ENCODE results near the gene PRKRIP1. TPM values are rescaled to one million over a fixed set of nuclear protein-coding genes. Genes with fewer than 3 reads are reported as not detected.
A peak's percentile ranks its signal among the peaks of the same experiment; 100 is the strongest.

PRKRIP1 gene
- total RNA-seq, 1 experiment from 2014 or later = 24.9 TPM

GRCh38 chr7:102396710-102397019 lies 502 bp downstream of the PRKRIP1 start:
- H3K36me3 ChIP-seq (ENCODE audit: control insufficient read depth, insufficient read depth, low read length) = peaks cover 7% of the 10 kb centered on the region
- TF ChIP-seq, protein P1, sequence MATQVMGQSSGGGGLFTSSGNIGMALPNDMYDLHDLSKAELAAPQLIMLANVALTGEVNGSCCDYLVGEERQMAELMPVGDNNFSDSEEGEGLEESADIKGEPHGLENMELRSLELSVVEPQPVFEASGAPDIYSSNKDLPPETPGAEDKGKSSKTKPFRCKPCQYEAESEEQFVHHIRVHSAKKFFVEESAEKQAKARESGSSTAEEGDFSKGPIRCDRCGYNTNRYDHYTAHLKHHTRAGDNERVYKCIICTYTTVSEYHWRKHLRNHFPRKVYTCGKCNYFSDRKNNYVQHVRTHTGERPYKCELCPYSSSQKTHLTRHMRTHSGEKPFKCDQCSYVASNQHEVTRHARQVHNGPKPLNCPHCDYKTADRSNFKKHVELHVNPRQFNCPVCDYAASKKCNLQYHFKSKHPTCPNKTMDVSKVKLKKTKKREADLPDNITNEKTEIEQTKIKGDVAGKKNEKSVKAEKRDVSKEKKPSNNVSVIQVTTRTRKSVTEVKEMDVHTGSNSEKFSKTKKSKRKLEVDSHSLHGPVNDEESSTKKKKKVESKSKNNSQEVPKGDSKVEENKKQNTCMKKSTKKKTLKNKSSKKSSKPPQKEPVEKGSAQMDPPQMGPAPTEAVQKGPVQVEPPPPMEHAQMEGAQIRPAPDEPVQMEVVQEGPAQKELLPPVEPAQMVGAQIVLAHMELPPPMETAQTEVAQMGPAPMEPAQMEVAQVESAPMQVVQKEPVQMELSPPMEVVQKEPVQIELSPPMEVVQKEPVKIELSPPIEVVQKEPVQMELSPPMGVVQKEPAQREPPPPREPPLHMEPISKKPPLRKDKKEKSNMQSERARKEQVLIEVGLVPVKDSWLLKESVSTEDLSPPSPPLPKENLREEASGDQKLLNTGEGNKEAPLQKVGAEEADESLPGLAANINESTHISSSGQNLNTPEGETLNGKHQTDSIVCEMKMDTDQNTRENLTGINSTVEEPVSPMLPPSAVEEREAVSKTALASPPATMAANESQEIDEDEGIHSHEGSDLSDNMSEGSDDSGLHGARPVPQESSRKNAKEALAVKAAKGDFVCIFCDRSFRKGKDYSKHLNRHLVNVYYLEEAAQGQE (IDR thresholded peaks at IDR 0.05; ENCODE audit: insufficient read depth in 1 of 2, low read depth in 2 of 2, low read length in 1 of 2) = no peak
- TF ChIP-seq TCF7L2 (IDR thresholded peaks at IDR 0.05; ENCODE audit: low read depth, low read length) (no peak), SIN3A (IDR thresholded peaks at IDR 0.05; ENCODE audit: borderline replicate concordance, insufficient read depth, low read depth, low read length) (no peak), POLR2AphosphoS5 (IDR thresholded peaks at IDR 0.05; ENCODE audit: low read depth, low read length) (no peak)
- TF ChIP-seq, protein P2, sequence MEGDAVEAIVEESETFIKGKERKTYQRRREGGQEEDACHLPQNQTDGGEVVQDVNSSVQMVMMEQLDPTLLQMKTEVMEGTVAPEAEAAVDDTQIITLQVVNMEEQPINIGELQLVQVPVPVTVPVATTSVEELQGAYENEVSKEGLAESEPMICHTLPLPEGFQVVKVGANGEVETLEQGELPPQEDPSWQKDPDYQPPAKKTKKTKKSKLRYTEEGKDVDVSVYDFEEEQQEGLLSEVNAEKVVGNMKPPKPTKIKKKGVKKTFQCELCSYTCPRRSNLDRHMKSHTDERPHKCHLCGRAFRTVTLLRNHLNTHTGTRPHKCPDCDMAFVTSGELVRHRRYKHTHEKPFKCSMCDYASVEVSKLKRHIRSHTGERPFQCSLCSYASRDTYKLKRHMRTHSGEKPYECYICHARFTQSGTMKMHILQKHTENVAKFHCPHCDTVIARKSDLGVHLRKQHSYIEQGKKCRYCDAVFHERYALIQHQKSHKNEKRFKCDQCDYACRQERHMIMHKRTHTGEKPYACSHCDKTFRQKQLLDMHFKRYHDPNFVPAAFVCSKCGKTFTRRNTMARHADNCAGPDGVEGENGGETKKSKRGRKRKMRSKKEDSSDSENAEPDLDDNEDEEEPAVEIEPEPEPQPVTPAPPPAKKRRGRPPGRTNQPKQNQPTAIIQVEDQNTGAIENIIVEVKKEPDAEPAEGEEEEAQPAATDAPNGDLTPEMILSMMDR (IDR thresholded peaks at IDR 0.05) = no peak
- in situ Hi-C loops (cut with HindIII; ENCODE audit: low pct_unique_long_range_greater_than_20kb, low sequenced_read_pairs) = no loop called here
- BruUV-seq (replicated peaks) = no TSS peak
- peak overlapping the region; percentile 90 to 100 for H3K4me3 ChIP-seq (ENCODE audit: low read depth in 2 of 2, low read length in 2 of 2)
- H3K9me3 ChIP-seq (ENCODE audit: control insufficient read depth, insufficient read depth, low read depth, low read length) = no peaks in the 10 kb centered on the region
- intact Hi-C loops (cut with micrococcal nuclease; ENCODE audit: unreplicated experiment) = no loop called here
- no peaks in the 10 kb centered on the region for H3K27me3 ChIP-seq (ENCODE audit: control insufficient read depth, insufficient read depth, low read length)
- DNase-seq (ENCODE audit: low read depth, low spot score) (no peak), ATAC-seq (peak; percentile 1; the same call in 1 of the 2 replicates)
- CTCF ChIA-PET = interaction anchor here (1.0 kb wide), 1 partner anchor 8 kb away, joined by 7 read pairs; no protein-coding TSS in a partner anchor
- POLR2A ChIA-PET = no interaction called here
- peak overlapping the region; percentile 93 for H3K27ac ChIP-seq (ENCODE audit: low read length)
- peaks cover 6% of the 10 kb centered on the region; the same call in 1 of the 2 replicates for H3K4me1 ChIP-seq (ENCODE audit: control insufficient read depth, insufficient read depth, low read length)

DNA sequence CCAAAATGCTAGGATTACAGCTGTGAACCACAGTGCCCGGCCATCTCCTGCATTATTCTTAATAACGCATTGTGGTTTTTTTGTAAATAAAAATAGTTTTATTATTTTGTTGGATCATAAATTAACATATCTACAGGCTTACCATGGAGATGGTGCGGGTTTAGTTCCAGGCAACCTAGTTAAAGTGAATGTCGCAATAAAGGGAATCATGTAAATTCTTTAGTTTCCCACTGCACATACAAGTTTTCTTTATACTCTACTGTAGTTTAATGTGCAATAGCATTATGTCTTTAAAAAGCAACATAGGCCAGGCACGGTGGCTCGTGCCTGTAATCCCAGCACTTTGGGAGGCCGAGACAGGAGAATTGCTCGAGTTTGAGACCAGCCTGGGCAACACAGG lies 2.4 kb downstream of the PRKRIP1 start:
- H3K9me3 ChIP-seq (ENCODE audit: control insufficient read depth, insufficient read depth, low read depth, low read length) = no peaks in the 10 kb centered on the region
- POLR2A ChIA-PET = interaction anchor here (0.7 kb wide), 1 partner anchor 185 kb away, joined by 3 read pairs; no protein-coding TSS in a partner anchor
- CTCF ChIA-PET = no interaction called here
- intact Hi-C loops (cut with micrococcal nuclease; ENCODE audit: unreplicated experiment) = no loop called here
- H3K36me3 ChIP-seq (ENCODE audit: control insufficient read depth, insufficient read depth, low read length) = peaks cover 7% of the 10 kb centered on the region
- TF ChIP-seq SIN3A (IDR thresholded peaks at IDR 0.05; ENCODE audit: borderline replicate concordance, insufficient read depth, low read depth, low read length) (no peak), TCF7L2 (IDR thresholded peaks at IDR 0.05; ENCODE audit: low read depth, low read length) (no peak), POLR2AphosphoS5 (IDR thresholded peaks at IDR 0.05; ENCODE audit: low read depth, low read length) (no peak)
- TF ChIP-seq, protein P2 (IDR thresholded peaks at IDR 0.05) = no peak
- TF ChIP-seq, protein P1 (IDR thresholded peaks at IDR 0.05; ENCODE audit: insufficient read depth in 1 of 2, low read depth in 2 of 2, low read length in 1 of 2) = no peak
- ATAC-seq = no peak
- H3K27ac ChIP-seq (ENCODE audit: low read length) = no peak overlapping the region
- peaks cover 6% of the 10 kb centered on the region; the same call in 1 of the 2 replicates for H3K4me1 ChIP-seq (ENCODE audit: control insufficient read depth, insufficient read depth, low read length)
- no peak overlapping the region for H3K4me3 ChIP-seq (ENCODE audit: low read depth in 2 of 2, low read length in 2 of 2)
- in situ Hi-C loops (cut with HindIII; ENCODE audit: low pct_unique_long_range_greater_than_20kb, low sequenced_read_pairs) = no loop called here
- no peaks in the 10 kb centered on the region for H3K27me3 ChIP-seq (ENCODE audit: control insufficient read depth, insufficient read depth, low read length)
- BruUV-seq (replicated peaks) = no TSS peak
- no peak for DNase-seq (ENCODE audit: low read depth, low spot score)

Data from Panc1 (cell line).